GM21447 (cell line): Measurements from ENCODE around the gene GIPC1.

Experiments
- ATAC-seq: cut with Tn5 transposase; IDR thresholded peaks from one replicate; pipeline ENCODE4 v1.9.1; 2021; ENCODE audit not compliant: unreplicated experiment

Gene GIPC1

GRCh38 chr19:14495672-14496028 lies 277 bp downstream of the GIPC1 start:
- peak; percentile 17 for ATAC-seq

- ATAC-seq = no peak
These were observed 836 bp downstream of the GIPC1 start for GRCh38 chr19:14494910-14495671.

GRCh38 chr19:14494411-14494810 lies 1.5 kb downstream of the GIPC1 start:
- ATAC-seq = no peak

- no peak for ATAC-seq
These were observed 3.1 kb downstream of the GIPC1 start for GRCh38 chr19:14492756-14493337.

GRCh38 chr19:14487370-14488125 lies 8.4 kb downstream of the GIPC1 start:
- no peak for ATAC-seq

- ATAC-seq = no peak
These were observed 13.6 kb downstream of the GIPC1 start for GRCh38 chr19:14482172-14482941.

GRCh38 chr19:14480700-14481079 lies 15.2 kb downstream of the GIPC1 start:
- no peak for ATAC-seq

GRCh38 chr19:14479975-14480699 lies 15.8 kb downstream of the GIPC1 start:
- no peak for ATAC-seq

- ATAC-seq = no peak
These were observed 16.5 kb downstream of the GIPC1 start for GRCh38 chr19:14479309-14479974.

GRCh38 chr19:14478113-14478545 lies 17.8 kb downstream of the GIPC1 start:
- ATAC-seq = no peak

GRCh38 chr19:14477418-14478112 lies 18.4 kb downstream of the GIPC1 start:
- no peak for ATAC-seq

- ATAC-seq = no peak
These were observed 19.1 kb downstream of the GIPC1 start for GRCh38 chr19:14476673-14477401.

GRCh38 chr19:14476327-14476672 lies 19.6 kb downstream of the GIPC1 start:
- ATAC-seq = no peak

GRCh38 chr19:14475251-14476073 lies 20.5 kb downstream of the GIPC1 start, which contains the start of gene PTGER1:
Gene PTGER1, minus strand, starts transcription at chr19:14475354. Its CDS starts 1,034 bp downstream, at chr19:14474320.
- ATAC-seq = no peak

- ATAC-seq = no peak
These were observed 21.1 kb downstream of the GIPC1 start for GRCh38 chr19:14474827-14475226.

GRCh38 chr19:14473978-14474578 lies 21.8 kb downstream of the GIPC1 start:
- no peak for ATAC-seq
